HEK293 (cell line): Measurements from ENCODE around the gene SCYL1.

ENCODE experiments used
- CTCF ChIA-PET: fragments of 350-600 bp; formaldehyde crosslinking; extraction: SDS; loops from one replicate; lab custom pipeline; 2021; ENCODE audit warnings: antibody characterized with exemption; lab: Yijun Ruan, JAX
- POLR2A ChIA-PET: fragments of 300-600 bp; formaldehyde crosslinking; extraction: SDS; loops from one replicate; lab custom pipeline; 2020; ENCODE audit warnings: antibody characterized with exemption, inconsistent platforms; lab: Yijun Ruan, JAX
- H3K27ac ChIP-seq: fragments of 200-500 bp; sonication (Bioruptor generic); 2 replicates; pipeline ENCODE4 v1.5.1; 2014; ENCODE audit warnings: low read depth, low read length, control low read depth, inconsistent platforms; ENCODE audit errors: extremely low read depth
- H3K36me3 ChIP-seq, 2 experiments: fragments of 200-500 bp in 1 of 2; sonication (Bioruptor generic) in 1 of 2; 1 replicate in 1 of 2; 2 replicates in 1 of 2; pipeline ENCODE4 v1.5.1; 2014 to 2017; ENCODE audit warnings: inconsistent platforms in 2 of 2, low read length in 2 of 2; ENCODE audit not compliant: control insufficient read depth in 2 of 2, insufficient read depth in 1 of 2
- H3K4me1 ChIP-seq: fragments of 200-500 bp; sonication (Bioruptor generic); 2 replicates; pipeline ENCODE4 v1.5.1; 2014; ENCODE audit warnings: mild to moderate bottlenecking, low read length, inconsistent platforms; ENCODE audit not compliant: control insufficient read depth, insufficient read depth
- H3K4me3 ChIP-seq: 2 replicates; pipeline ENCODE4 v1.5.1; 2011; ENCODE audit warnings: low read depth, mild to moderate bottlenecking, control low read depth, low read length, moderate library complexity
- H3K9me3 ChIP-seq: fragments of 200-500 bp; sonication (Bioruptor generic); 2 replicates; pipeline ENCODE4 v1.5.1; 2014; ENCODE audit warnings: low read depth, low read length, inconsistent platforms; ENCODE audit not compliant: control insufficient read depth, insufficient read depth
- FEZF1 ChIP-seq: fragments of 450-650 bp; formaldehyde crosslinking; IDR thresholded peaks from 2 replicates; pipeline ENCODE4 v1.5.1; 2016; ENCODE audit warnings: missing biosample characterization, missing genetic modification characterization
- GLIS1 ChIP-seq: fragments of 450-650 bp; formaldehyde crosslinking; IDR thresholded peaks from 2 replicates; pipeline ENCODE4 v1.5.1; 2016; ENCODE audit warnings: missing biosample characterization, missing genetic modification characterization
- GLIS2 ChIP-seq: fragments of 450-650 bp; formaldehyde crosslinking; IDR thresholded peaks from 2 replicates; pipeline ENCODE4 v1.5.1; 2016; ENCODE audit warnings: missing biosample characterization, missing genetic modification characterization
- OVOL3 ChIP-seq: fragments of 450-650 bp; formaldehyde crosslinking; IDR thresholded peaks from 2 replicates; pipeline ENCODE4 v1.5.1; 2016; ENCODE audit warnings: missing biosample characterization, missing genetic modification characterization
- SCRT1 ChIP-seq: fragments of 450-650 bp; formaldehyde crosslinking; IDR thresholded peaks from 2 replicates; pipeline ENCODE4 v1.5.1; 2016; ENCODE audit warnings: missing biosample characterization, missing genetic modification characterization, borderline replicate concordance
- SCRT2 ChIP-seq: fragments of 450-650 bp; formaldehyde crosslinking; IDR thresholded peaks from 2 replicates; pipeline ENCODE4 v1.5.1; 2016; ENCODE audit warnings: missing biosample characterization, missing genetic modification characterization
- SP2 ChIP-seq: fragments of 450-650 bp; formaldehyde crosslinking; IDR thresholded peaks from 2 replicates; pipeline ENCODE4 v1.5.1; 2016; ENCODE audit warnings: missing biosample characterization, missing genetic modification characterization
- ZBTB17 ChIP-seq: fragments of 450-650 bp; formaldehyde crosslinking; IDR thresholded peaks from 2 replicates; pipeline ENCODE4 v1.5.1; 2016; ENCODE audit warnings: missing biosample characterization, missing genetic modification characterization
- ZBTB20 ChIP-seq: fragments of 450-650 bp; formaldehyde crosslinking; IDR thresholded peaks from 2 replicates; pipeline ENCODE4 v1.5.1; 2016; ENCODE audit warnings: missing biosample characterization, missing genetic modification characterization
- ZBTB8A ChIP-seq: fragments of 450-650 bp; formaldehyde crosslinking; IDR thresholded peaks from 2 replicates; pipeline ENCODE4 v1.5.1; 2016; ENCODE audit warnings: missing biosample characterization, missing genetic modification characterization
- ZFHX2 ChIP-seq: fragments of 450-650 bp; formaldehyde crosslinking; conservative IDR thresholded peaks from 2 replicates; pipeline ENCODE4 v1.5.1; 2016; ENCODE audit warnings: missing biosample characterization, missing genetic modification characterization
- ZIC2 ChIP-seq: fragments of 450-650 bp; formaldehyde crosslinking; IDR thresholded peaks from 2 replicates; pipeline ENCODE4 v1.5.1; 2016; ENCODE audit warnings: missing biosample characterization, missing genetic modification characterization
- ZNF157 ChIP-seq: fragments of 450-650 bp; formaldehyde crosslinking; IDR thresholded peaks from 2 replicates; pipeline ENCODE4 v1.5.1; 2016; ENCODE audit warnings: missing biosample characterization, missing genetic modification characterization
- ZNF335 ChIP-seq: fragments of 450-650 bp; formaldehyde crosslinking; conservative IDR thresholded peaks from 2 replicates; pipeline ENCODE4 v1.5.1; 2016; ENCODE audit warnings: missing biosample characterization, missing genetic modification characterization
- ZNF341 ChIP-seq: fragments of 450-650 bp; formaldehyde crosslinking; IDR thresholded peaks from 2 replicates; pipeline ENCODE4; 2016; ENCODE audit warnings: low read depth, missing biosample characterization, missing genetic modification characterization
- ZNF37A ChIP-seq: fragments of 450-650 bp; IDR thresholded peaks from 2 replicates; pipeline ENCODE4 v1.5.1; 2018; ENCODE audit warnings: missing biosample characterization, missing genetic modification characterization
- ZNF433 ChIP-seq: fragments of 450-650 bp; formaldehyde crosslinking; IDR thresholded peaks from 2 replicates; pipeline ENCODE4 v1.5.1; 2016; ENCODE audit warnings: missing biosample characterization, missing genetic modification characterization, low read depth
- ZNF521 ChIP-seq: fragments of 450-650 bp; formaldehyde crosslinking; IDR thresholded peaks from 2 replicates; pipeline ENCODE4 v1.5.1; 2017; ENCODE audit warnings: missing biosample characterization, mild to moderate bottlenecking, missing genetic modification characterization
- ZNF558 ChIP-seq: fragments of 450-650 bp; formaldehyde crosslinking; IDR thresholded peaks from 2 replicates; pipeline ENCODE4 v1.5.1; 2016; ENCODE audit warnings: missing biosample characterization, missing genetic modification characterization
- ZNF610 ChIP-seq: fragments of 450-650 bp; formaldehyde crosslinking; IDR thresholded peaks from 2 replicates; pipeline ENCODE4 v1.5.1; 2016; ENCODE audit warnings: missing biosample characterization, missing genetic modification characterization, borderline replicate concordance
- ZNF660 ChIP-seq: fragments of 450-650 bp; IDR thresholded peaks from 2 replicates; pipeline ENCODE4 v1.5.1; 2018; ENCODE audit warnings: missing biosample characterization, mild to moderate bottlenecking, missing genetic modification characterization
- ZNF768 ChIP-seq: fragments of 450-650 bp; formaldehyde crosslinking; IDR thresholded peaks from 2 replicates; pipeline ENCODE4 v1.5.1; 2018; ENCODE audit warnings: missing biosample characterization, mild to moderate bottlenecking, missing genetic modification characterization
- ZNF785 ChIP-seq: fragments of 450-650 bp; formaldehyde crosslinking; IDR thresholded peaks from 2 replicates; pipeline ENCODE4 v1.5.1; 2016; ENCODE audit warnings: missing biosample characterization, missing genetic modification characterization
- ZSCAN16 ChIP-seq: fragments of 450-650 bp; formaldehyde crosslinking; IDR thresholded peaks from 2 replicates; pipeline ENCODE4 v1.5.1; 2016; ENCODE audit warnings: missing biosample characterization, missing genetic modification characterization
- TF ChIP-seq, protein P1 (sequence below): fragments of 450-650 bp; formaldehyde crosslinking; IDR thresholded peaks from 2 replicates; pipeline ENCODE4; 2016; ENCODE audit warnings: missing biosample characterization, missing genetic modification characterization
- TF ChIP-seq, protein P2 (sequence below): fragments of 450-650 bp; formaldehyde crosslinking; IDR thresholded peaks from 2 replicates; pipeline ENCODE4 v1.5.1; 2017; ENCODE audit warnings: missing biosample characterization, missing genetic modification characterization
- TF ChIP-seq, protein P3 (sequence below): fragments of 450-650 bp; formaldehyde crosslinking; IDR thresholded peaks from 2 replicates; pipeline ENCODE4 v1.5.1; 2016; ENCODE audit warnings: missing biosample characterization, missing genetic modification characterization

The SCYL1 gene

DNA sequence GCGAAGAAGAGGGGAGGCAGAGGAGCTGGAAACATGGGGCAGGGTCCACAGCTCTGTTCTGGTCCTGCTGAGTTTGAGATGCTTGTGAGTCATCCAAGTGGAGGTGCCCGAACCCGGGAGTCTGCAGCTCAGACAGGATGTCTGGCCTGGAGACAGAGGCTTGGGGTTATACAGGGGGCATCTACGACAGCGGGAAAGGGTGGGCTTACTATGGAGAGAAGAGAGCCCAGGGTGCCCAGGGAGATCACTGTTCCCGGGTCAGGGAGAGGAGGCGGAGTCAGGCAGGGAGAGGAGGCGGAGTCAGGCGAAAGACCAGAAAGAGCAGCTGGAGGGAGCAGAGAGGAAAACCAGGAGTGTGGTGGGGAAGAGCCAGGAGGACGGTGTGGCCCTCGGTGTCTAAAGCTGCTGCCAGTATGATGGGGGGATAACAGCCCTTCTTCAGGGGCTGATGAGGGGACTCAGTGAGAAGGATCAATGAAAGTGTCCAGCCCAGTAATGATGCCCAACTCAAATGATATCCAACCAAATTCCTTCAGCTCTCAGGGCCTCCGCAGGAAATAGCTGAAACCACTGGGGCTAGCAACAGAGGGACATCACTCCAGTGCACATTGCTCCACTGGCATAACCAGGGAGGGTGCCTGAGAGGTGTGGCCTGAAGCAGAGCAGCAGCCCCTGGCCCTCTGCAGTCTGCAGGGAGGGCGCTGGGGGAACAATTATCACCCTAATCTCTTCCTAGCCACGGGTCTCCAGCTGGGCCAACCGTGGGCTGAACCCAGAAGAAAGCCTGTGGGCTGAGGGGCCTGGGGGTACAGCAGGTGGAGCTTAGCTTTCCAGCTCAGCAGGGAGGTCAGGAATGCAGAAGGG, 35.9 kb downstream of the SCYL1 start:
- CTCF ChIA-PET = interaction anchor here (0.6 to 5.3 kb wide), 8 partner anchors 9 to 232 kb away, joined by 3 to 44 read pairs (median 5); partner anchors contain the start of genes FAM89B and ZNRD2
- Histone ChIP-seq H3K4me1 (peaks cover 21% of the 10 kb centered on the region), H3K4me3 (no peak overlapping the region), H3K36me3 (no peaks in the 10 kb centered on the region), H3K9me3 (no peaks in the 10 kb centered on the region), H3K27ac (peak overlapping the region; percentile 34; the same call in 1 of the 2 replicates)
- POLR2A ChIA-PET = interaction anchor here (0.8 to 4.1 kb wide), 9 partner anchors 9 to 138 kb away, joined by 3 to 41 read pairs (median 9); partner anchors contain the start of genes FAM89B, MALAT1, NEAT1 and SCYL1
- TF ChIP-seq FEZF1 (tag by site-specific recombination) (peak; percentile 71), SCRT2 (tag by site-specific recombination) (no peak), ZBTB8A (tag by site-specific recombination) (peak; percentile 48), ZNF335 (tag by site-specific recombination) (peak; percentile 55), ZNF433 (tag by site-specific recombination) (no peak), SP2 (tag by site-specific recombination) (peak; percentile 31), ZFHX2 (tag by site-specific recombination) (peak; percentile 39), GLIS2 (tag by site-specific recombination) (peak; percentile 20; the same call in 1 of the 2 replicates), GLIS1 (peak; percentile 27; the same call in 1 of the 2 replicates), ZIC2 (tag by site-specific recombination) (peak; percentile 75), ZBTB20 (tag by site-specific recombination) (peak; percentile 98), ZNF341 (tag by site-specific recombination) (peak; percentile 60), ZBTB17 (tag by site-specific recombination) (peak; percentile 79)
- TF ChIP-seq, protein P1, sequence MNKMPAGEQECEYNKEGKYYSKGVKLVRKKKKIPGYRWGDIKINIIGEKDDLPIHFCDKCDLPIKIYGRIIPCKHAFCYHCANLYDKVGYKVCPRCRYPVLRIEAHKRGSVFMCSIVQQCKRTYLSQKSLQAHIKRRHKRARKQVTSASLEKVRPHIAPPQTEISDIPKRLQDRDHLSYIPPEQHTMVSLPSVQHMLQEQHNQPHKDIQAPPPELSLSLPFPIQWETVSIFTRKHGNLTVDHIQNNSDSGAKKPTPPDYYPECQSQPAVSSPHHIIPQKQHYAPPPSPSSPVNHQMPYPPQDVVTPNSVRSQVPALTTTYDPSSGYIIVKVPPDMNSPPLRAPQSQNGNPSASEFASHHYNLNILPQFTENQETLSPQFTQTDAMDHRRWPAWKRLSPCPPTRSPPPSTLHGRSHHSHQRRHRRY (tag by site-specific recombination) = no peak
- TF ChIP-seq, protein P2, sequence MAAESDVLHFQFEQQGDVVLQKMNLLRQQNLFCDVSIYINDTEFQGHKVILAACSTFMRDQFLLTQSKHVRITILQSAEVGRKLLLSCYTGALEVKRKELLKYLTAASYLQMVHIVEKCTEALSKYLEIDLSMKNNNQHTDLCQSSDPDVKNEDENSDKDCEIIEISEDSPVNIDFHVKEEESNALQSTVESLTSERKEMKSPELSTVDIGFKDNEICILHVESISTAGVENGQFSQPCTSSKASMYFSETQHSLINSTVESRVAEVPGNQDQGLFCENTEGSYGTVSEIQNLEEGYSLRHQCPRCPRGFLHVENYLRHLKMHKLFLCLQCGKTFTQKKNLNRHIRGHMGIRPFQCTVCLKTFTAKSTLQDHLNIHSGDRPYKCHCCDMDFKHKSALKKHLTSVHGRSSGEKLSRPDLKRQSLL (tag by site-specific recombination) = no peak

DNA sequence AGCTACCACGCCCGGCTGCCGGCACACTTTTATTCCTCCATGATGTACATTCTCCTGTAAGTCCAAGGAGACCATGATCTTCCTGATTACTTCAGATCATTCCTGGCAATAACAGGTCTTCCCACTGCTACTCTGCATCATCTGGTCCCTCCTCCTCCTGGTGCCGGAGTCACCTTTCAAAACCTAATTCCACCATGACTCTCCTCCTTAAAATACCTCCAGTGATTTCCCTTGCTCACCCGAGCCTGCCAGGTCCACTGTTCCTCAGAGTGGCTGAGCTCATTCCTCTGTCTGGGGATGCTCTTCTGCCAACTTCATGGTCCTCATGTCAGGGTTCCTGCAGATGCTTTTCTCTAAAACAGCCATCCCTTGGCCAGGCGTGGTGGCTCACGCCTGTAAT, 37.1 kb downstream of the SCYL1 start:
- no peak overlapping the region for H3K27ac ChIP-seq
- POLR2A ChIA-PET = interaction anchor here (1.4 to 4.1 kb wide), 5 partner anchors 8 to 139 kb away, joined by 5 to 41 read pairs (median 11); partner anchors contain the start of genes FAM89B, MALAT1, NEAT1 and ZNRD2

More for the DNA sequence above, 37.1 kb downstream of the SCYL1 start:
- peaks cover 0 to 6% of the 10 kb centered on the region in 2 experiments; a peak in 1 of 3 replicates for H3K36me3 ChIP-seq
- CTCF ChIA-PET = interaction anchor here (0.6 to 5.3 kb wide), 7 partner anchors 10 to 117 kb away, joined by 3 to 44 read pairs (median 4); partner anchors contain the start of genes FAM89B and ZNRD2
- H3K4me3 ChIP-seq = no peak overlapping the region
- no peaks in the 10 kb centered on the region for H3K9me3 ChIP-seq
- TF ChIP-seq ZNF157 (tag by site-specific recombination) = no peak
- TF ChIP-seq ZNF37A (tag by site-specific recombination) = no peak
- no peak for TF ChIP-seq ZNF521 (tag by site-specific recombination)
- TF ChIP-seq ZNF785 (tag by site-specific recombination) = no peak
- TF ChIP-seq SCRT1 (tag by site-specific recombination) = no peak
- TF ChIP-seq ZNF610 (tag by site-specific recombination) = no peak
- no peak for TF ChIP-seq ZNF660 (tag by site-specific recombination)
- no peak for TF ChIP-seq ZSCAN16
- TF ChIP-seq OVOL3 (tag by site-specific recombination) = no peak
- TF ChIP-seq, protein P3, sequence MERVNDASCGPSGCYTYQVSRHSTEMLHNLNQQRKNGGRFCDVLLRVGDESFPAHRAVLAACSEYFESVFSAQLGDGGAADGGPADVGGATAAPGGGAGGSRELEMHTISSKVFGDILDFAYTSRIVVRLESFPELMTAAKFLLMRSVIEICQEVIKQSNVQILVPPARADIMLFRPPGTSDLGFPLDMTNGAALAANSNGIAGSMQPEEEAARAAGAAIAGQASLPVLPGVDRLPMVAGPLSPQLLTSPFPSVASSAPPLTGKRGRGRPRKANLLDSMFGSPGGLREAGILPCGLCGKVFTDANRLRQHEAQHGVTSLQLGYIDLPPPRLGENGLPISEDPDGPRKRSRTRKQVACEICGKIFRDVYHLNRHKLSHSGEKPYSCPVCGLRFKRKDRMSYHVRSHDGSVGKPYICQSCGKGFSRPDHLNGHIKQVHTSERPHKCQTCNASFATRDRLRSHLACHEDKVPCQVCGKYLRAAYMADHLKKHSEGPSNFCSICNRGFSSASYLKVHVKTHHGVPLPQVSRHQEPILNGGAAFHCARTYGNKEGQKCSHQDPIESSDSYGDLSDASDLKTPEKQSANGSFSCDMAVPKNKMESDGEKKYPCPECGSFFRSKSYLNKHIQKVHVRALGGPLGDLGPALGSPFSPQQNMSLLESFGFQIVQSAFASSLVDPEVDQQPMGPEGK (tag by site-specific recombination) = no peak
- no peak for TF ChIP-seq ZNF558 (tag by site-specific recombination)
- TF ChIP-seq ZNF768 = no peak
- peaks cover 22% of the 10 kb centered on the region for H3K4me1 ChIP-seq
